Activated naive CD8-positive, alpha-beta T cell treated with anti-CD3 and anti-CD28 coated beads, Interleukin-2, amount 10 ng/mL, durations not matched to agents 7 days and 5 days (primary cell): Measurements from ENCODE around the gene SYNRG. TPM values are rescaled to one million over a fixed set of nuclear protein-coding genes. Genes with fewer than 3 reads are reported as not detected.
"Not testable (repeated sequence)": the region's sequence is repeated elsewhere in the genome, so short reads cannot be mapped to it uniquely, and the experiment has no call there.

Experiments
- ATAC-seq: fragments of 150-1000 bp; cut with Tn5 transposase; one replicate; pipeline ENCODE4 v1.10.0; 2021; ENCODE audit warnings: low read depth, moderate library complexity
- POLR2A ChIA-PET: fragments of 350-600 bp; sonication (Branson Sonifier 250); formaldehyde crosslinking; loops from one replicate; lab custom pipeline; 2021; ENCODE audit warnings: antibody characterized with exemption; lab: Charles Lee
- DNase-seq: peaks from one replicate; pipeline ENCODE4 v3.0.0; 2021
- H3K27ac Mint-ChIP-seq: one replicate; pipeline ENCODE4 v1.8.0; 2022; ENCODE audit warnings: mild to moderate bottlenecking, mixed read lengths
- H3K27me3 Mint-ChIP-seq: one replicate; pipeline ENCODE4 v1.8.0; 2022; ENCODE audit warnings: mild to moderate bottlenecking, moderate library complexity, mixed read lengths
- H3K36me3 Mint-ChIP-seq: one replicate; pipeline ENCODE4 v1.8.0; 2021; ENCODE audit warnings: mild to moderate bottlenecking, mixed read lengths
- H3K4me1 Mint-ChIP-seq: one replicate; pipeline ENCODE4 v1.8.0; 2021; ENCODE audit warnings: mixed read lengths
- H3K4me3 Mint-ChIP-seq: one replicate; pipeline ENCODE4 v1.8.0; 2022; ENCODE audit warnings: mild to moderate bottlenecking, moderate library complexity, mixed read lengths
- H3K9me3 Mint-ChIP-seq: one replicate; pipeline ENCODE4 v1.8.0; 2021; ENCODE audit warnings: mixed read lengths
- total RNA-seq, 2 experiments: library from RNA; stranded (reverse); gene quantifications; one replicate each; pipeline ENCODE4 v1.2.3, GENCODE V29; 2021

SYNRG gene
- total RNA-seq, result 100 to 1,000 TPM; 123 to 137 TPM

- peaks cover 31% of the 10 kb centered on the region for H3K4me1 Mint-ChIP-seq
- POLR2A ChIA-PET, result interaction anchor here (0.6 to 1.8 kb wide), 13 partner anchors 9 to 1064 kb away, joined by 3 to 8 read pairs (median 6); partner anchors contain the start of genes ACACA, DDX52 and TADA2A
- no peaks in the 10 kb centered on the region for H3K9me3 Mint-ChIP-seq
- H3K27me3 Mint-ChIP-seq, result no peaks in the 10 kb centered on the region
- H3K4me3 Mint-ChIP-seq, result peak within 1 kb of the TSS; percentile 88
- peak within 1 kb of the TSS; percentile 89 for H3K27ac Mint-ChIP-seq
- ATAC-seq (peak; percentile 87), DNase-seq (peak; percentile 99)
- peaks cover 25% of the 10 kb centered on the region for H3K36me3 Mint-ChIP-seq
These were observed at the start of gene SYNRG for GRCh38 chr17:37609170-37610040. SYNRG (minus strand) TSS chr17:37609418; CDS start chr17:37609355, 63 bp downstream.

- Mint-ChIP-seq H3K27me3 (peaks cover 33% of the 10 kb centered on the region), H3K27ac (no peak overlapping the region), H3K36me3 (no peaks in the 10 kb centered on the region), H3K9me3 (no peaks in the 10 kb centered on the region), H3K4me1 (no peaks in the 10 kb centered on the region), H3K4me3 (no peak overlapping the region)
- DNase-seq (no peak), ATAC-seq (no peak)
- POLR2A ChIA-PET, result no interaction called here
These were observed 48.0 kb upstream of the SYNRG start for GRCh38 chr17:37657202-37657601.

DNA sequence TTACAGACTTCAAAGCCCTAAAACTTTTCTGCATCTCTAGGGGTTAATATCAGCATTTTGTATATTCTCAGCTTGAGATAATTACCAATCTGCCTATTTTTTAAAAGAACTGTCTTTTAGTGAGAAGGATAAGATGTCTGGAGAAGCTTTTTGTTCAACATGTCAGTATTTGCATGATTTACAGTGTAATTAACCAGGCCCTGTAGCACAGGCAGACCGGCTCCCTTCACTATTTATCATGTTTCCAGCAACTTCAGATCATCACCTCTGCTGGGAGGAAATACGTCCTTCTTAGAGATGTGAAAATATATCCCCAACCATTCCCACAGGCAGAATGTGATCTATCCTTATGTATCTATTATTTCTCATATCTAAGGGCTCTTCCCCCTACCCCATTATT lies 42.6 kb upstream of the SYNRG start:
- H3K36me3 Mint-ChIP-seq, result no peaks in the 10 kb centered on the region
- ATAC-seq, result no peak

GRCh38 chr17:37650419-37651003 lies 41.3 kb upstream of the SYNRG start:
- POLR2A ChIA-PET, result interaction anchor here (0.7 kb wide), 1 partner anchor 178 kb away, joined by 3 read pairs; no protein-coding TSS in a partner anchor
- peaks cover 61% of the 10 kb centered on the region for H3K27me3 Mint-ChIP-seq
- H3K36me3 Mint-ChIP-seq, result no peaks in the 10 kb centered on the region
- no peak overlapping the region for H3K4me3 Mint-ChIP-seq
- H3K9me3 Mint-ChIP-seq, result no peaks in the 10 kb centered on the region
- H3K27ac Mint-ChIP-seq, result no peak overlapping the region
- DNase-seq (no peak), ATAC-seq (no peak)
- peaks cover 1% of the 10 kb centered on the region for H3K4me1 Mint-ChIP-seq

More for the DNA sequence above, 42.6 kb upstream of the SYNRG start:
- Mint-ChIP-seq H3K4me3 (no peak overlapping the region), H3K9me3 (no peaks in the 10 kb centered on the region), H3K27ac (no peak overlapping the region), H3K4me1 (peaks cover 1% of the 10 kb centered on the region), H3K27me3 (peaks cover 48% of the 10 kb centered on the region)
- POLR2A ChIA-PET, result no interaction called here
- DNase-seq, result no peak

- DNase-seq (no peak), ATAC-seq (no peak)
- Mint-ChIP-seq H3K36me3 (no peaks in the 10 kb centered on the region), H3K9me3 (no peaks in the 10 kb centered on the region), H3K4me1 (peaks cover 8% of the 10 kb centered on the region), H3K27ac (no peak overlapping the region), H3K4me3 (no peak overlapping the region), H3K27me3 (peaks cover 66% of the 10 kb centered on the region)
- POLR2A ChIA-PET, result no interaction called here
These were observed 39.3 kb upstream of the SYNRG start for GRCh38 chr17:37648555-37648954.

DNA sequence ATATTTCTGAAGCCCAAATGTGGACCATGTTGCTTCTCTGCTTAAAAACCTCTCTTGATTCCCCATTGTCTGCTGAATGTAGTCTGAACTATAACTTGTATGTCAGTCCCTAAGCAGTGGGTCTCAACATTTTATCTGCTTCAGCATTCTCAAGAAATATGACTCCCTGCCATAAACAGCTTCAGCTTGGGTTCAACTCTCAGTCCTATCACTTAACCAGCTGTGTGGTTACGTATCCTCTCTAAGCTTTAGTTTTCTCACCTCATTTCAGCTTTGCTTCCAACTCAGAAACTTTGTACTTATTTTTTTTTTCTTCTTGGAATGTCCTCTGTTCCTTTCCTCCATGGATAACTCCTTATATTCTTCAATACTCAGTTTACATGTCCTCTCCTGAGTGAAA lies 38.6 kb upstream of the SYNRG start:
- H3K36me3 Mint-ChIP-seq, result no peaks in the 10 kb centered on the region
- POLR2A ChIA-PET, result interaction anchor here (0.6 kb wide), 2 partner anchors 40 to 83 kb away, joined by 3 read pairs; no protein-coding TSS in a partner anchor
- no peaks in the 10 kb centered on the region for H3K9me3 Mint-ChIP-seq
- peaks cover 8% of the 10 kb centered on the region for H3K4me1 Mint-ChIP-seq
- H3K27ac Mint-ChIP-seq, result no peak overlapping the region
- DNase-seq (no peak), ATAC-seq (no peak)
- H3K4me3 Mint-ChIP-seq, result no peak overlapping the region
- H3K27me3 Mint-ChIP-seq, result peaks cover 64% of the 10 kb centered on the region

DNA sequence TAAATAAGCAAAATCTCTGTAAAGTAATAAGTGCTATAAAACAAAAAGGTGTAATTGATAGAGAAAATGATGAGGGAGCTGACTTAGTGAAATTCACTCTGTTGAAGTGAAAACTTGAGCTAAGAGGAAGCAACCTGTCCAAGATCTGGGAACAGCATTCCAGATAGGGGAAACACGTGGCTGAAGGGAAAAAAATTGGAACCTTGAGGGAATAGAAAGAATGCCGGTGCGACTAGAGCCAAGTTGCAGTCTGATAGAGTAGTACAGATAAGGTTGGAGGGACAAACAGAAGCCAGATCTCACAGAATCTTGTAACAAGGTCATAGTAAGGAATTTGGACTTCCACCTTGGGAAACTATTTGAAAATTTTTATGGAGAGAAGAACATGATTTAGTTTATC lies 34.7 kb upstream of the SYNRG start:
- POLR2A ChIA-PET, result interaction anchor here (2.1 kb wide), 1 partner anchor 35 kb away, joined by 6 read pairs; the partner anchor contains the start of gene SYNRG
- ATAC-seq (no peak), DNase-seq (no peak)
- H3K4me3 Mint-ChIP-seq, result peak overlapping the region; percentile 91
- H3K27me3 Mint-ChIP-seq, result peaks cover 49% of the 10 kb centered on the region
- H3K27ac Mint-ChIP-seq, result no peak overlapping the region
- peaks cover 6% of the 10 kb centered on the region for H3K36me3 Mint-ChIP-seq
- H3K4me1 Mint-ChIP-seq, result peaks cover 26% of the 10 kb centered on the region
- no peaks in the 10 kb centered on the region for H3K9me3 Mint-ChIP-seq

DNA sequence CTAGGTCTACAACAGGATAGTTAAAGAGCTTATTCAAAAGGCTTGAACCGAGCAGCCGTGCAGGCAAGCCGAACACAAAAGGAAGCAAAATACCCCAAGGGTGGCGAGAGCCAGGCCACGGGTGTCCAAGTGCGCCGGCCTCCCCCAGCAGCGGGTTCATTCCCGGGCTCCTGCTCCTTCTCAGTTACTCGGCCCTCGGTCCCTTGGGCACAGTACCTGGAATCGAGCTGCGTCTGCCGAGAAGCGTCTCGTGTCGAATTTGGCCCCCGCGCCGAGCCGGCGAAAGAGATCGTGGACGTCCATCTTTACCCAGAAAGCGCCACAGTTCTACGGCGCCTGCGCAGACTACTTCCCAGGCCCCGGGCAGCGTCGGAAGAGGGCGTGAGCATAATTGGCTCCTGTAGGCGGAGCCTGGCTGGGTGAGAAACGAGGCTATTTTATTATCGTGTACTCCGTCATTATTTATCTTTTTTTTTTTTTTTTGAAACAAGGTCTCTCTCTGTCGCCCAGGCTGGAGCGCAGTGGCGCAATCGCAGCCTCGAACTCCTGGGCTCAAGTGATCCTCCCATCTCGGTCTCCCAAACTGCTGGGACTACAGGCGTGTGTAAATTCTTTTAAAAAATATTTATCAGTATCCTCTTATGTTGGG lies 34.0 kb upstream of the SYNRG start, which contains the start of gene DDX52:
Gene DDX52, minus strand, starts transcription at position 329 of the 649 bp plus-strand sequence. Its CDS starts 26 bp downstream, at position 303.
- DNase-seq, result peak; percentile 87
- H3K27me3 Mint-ChIP-seq, result peaks cover 43% of the 10 kb centered on the region
- POLR2A ChIA-PET, result interaction anchor here (2.1 kb wide), 1 partner anchor 34 kb away, joined by 6 read pairs; the partner anchor contains the start of gene SYNRG
- H3K27ac Mint-ChIP-seq, result peak within 1 kb of the TSS; percentile 90
- H3K36me3 Mint-ChIP-seq, result peaks cover 9% of the 10 kb centered on the region
- H3K9me3 Mint-ChIP-seq, result no peaks in the 10 kb centered on the region
- ATAC-seq, result peak; percentile 98
- peaks cover 27% of the 10 kb centered on the region for H3K4me1 Mint-ChIP-seq
- H3K4me3 Mint-ChIP-seq, result peak within 1 kb of the TSS; percentile 91

GRCh38 chr17:37642681-37643080 lies 33.5 kb upstream of the SYNRG start:
- Mint-ChIP-seq H3K27ac (peak overlapping the region; percentile 90), H3K4me1 (peaks cover 27% of the 10 kb centered on the region), H3K36me3 (peaks cover 12% of the 10 kb centered on the region), H3K4me3 (peak overlapping the region; percentile 91), H3K9me3 (no peaks in the 10 kb centered on the region), H3K27me3 (peaks cover 38% of the 10 kb centered on the region)
- DNase-seq (no peak), ATAC-seq (peak; percentile 54)
- POLR2A ChIA-PET, result interaction anchor here (2.1 kb wide), 1 partner anchor 33 kb away, joined by 6 read pairs; the partner anchor contains the start of gene SYNRG

DNA sequence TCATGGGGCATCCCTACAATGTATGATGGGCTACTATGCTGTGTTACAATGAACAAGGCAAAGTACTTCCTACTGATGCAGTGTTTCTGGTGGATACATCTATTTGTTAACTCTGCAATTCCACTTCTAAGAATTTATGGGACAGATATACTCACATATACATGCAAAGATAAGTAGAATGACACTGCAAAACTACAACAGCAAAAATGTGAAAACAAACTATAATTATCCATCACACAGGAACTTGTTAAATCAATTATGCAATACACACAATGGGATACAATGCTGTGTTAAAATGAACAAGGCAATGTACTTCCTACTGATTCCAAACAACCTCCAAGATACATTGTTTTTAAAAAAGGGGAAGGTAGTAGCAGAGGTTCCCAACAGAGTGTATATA lies 30.8 kb upstream of the SYNRG start:
- Mint-ChIP-seq H3K36me3 (peaks cover 22% of the 10 kb centered on the region), H3K9me3 (no peaks in the 10 kb centered on the region), H3K4me1 (peaks cover 27% of the 10 kb centered on the region), H3K27me3 (peaks cover 15% of the 10 kb centered on the region), H3K4me3 (no peak overlapping the region), H3K27ac (no peak overlapping the region)
- ATAC-seq, result no peak
- POLR2A ChIA-PET, result interaction anchor here (0.7 kb wide), 1 partner anchor 691 kb away, joined by 3 read pairs; no protein-coding TSS in a partner anchor
- no peak for DNase-seq

GRCh38 chr17:37637956-37638355 lies 28.7 kb upstream of the SYNRG start:
- POLR2A ChIA-PET, result no interaction called here
- H3K4me3 Mint-ChIP-seq, result no peak overlapping the region
- no peak for DNase-seq
- no peak for ATAC-seq
- peaks cover 22% of the 10 kb centered on the region for H3K36me3 Mint-ChIP-seq
- no peaks in the 10 kb centered on the region for H3K9me3 Mint-ChIP-seq
- H3K4me1 Mint-ChIP-seq, result peaks cover 20% of the 10 kb centered on the region
- H3K27me3 Mint-ChIP-seq, result no peaks in the 10 kb centered on the region
- no peak overlapping the region for H3K27ac Mint-ChIP-seq

- H3K36me3 Mint-ChIP-seq, result peaks cover 12% of the 10 kb centered on the region
- POLR2A ChIA-PET, H3K27ac Mint-ChIP-seq, H3K9me3 Mint-ChIP-seq, DNase-seq, ATAC-seq, H3K4me1 Mint-ChIP-seq, H3K4me3 Mint-ChIP-seq, H3K27me3 Mint-ChIP-seq: not testable (repeated sequence)
These were observed 7.2 kb upstream of the SYNRG start for GRCh38 chr17:37616430-37616829.

- no peak overlapping the region for H3K27ac Mint-ChIP-seq
- POLR2A ChIA-PET, result no interaction called here
- no peak overlapping the region for H3K4me3 Mint-ChIP-seq
These were observed 5.6 kb upstream of the SYNRG start for GRCh38 chr17:37614823-37615222.

More at GRCh38 chr17:37614823-37615222, 5.6 kb upstream of the SYNRG start:
- H3K4me1 Mint-ChIP-seq, result peaks cover 7% of the 10 kb centered on the region
- H3K9me3 Mint-ChIP-seq, result no peaks in the 10 kb centered on the region
- H3K36me3 Mint-ChIP-seq, result peaks cover 10% of the 10 kb centered on the region
- H3K27me3 Mint-ChIP-seq, result no peaks in the 10 kb centered on the region
- DNase-seq (no peak), ATAC-seq (no peak)
